HEK293T (cell line): ENCODE measurements around the gene SGO2.

ENCODE experiments used
- CTCF ChIA-PET: fragments of 350-600 bp; formaldehyde crosslinking; extraction: SDS; loops from one replicate; lab custom pipeline; 2021; ENCODE audit warnings: antibody characterized with exemption, inconsistent platforms; lab: Yijun Ruan, JAX
- POLR2A ChIA-PET: fragments of 350-600 bp; formaldehyde crosslinking; extraction: SDS; loops from one replicate; lab custom pipeline; 2020; ENCODE audit warnings: antibody characterized with exemption, inconsistent platforms; lab: Yijun Ruan, JAX
- DNase-seq: peaks from one replicate; pipeline ENCODE4 v3.0.0; 2012; ENCODE audit warnings: mixed read lengths; ENCODE audit errors: extremely low spot score
- ARNT ChIP-seq: fragments of 450-650 bp; IDR thresholded peaks from 2 replicates; pipeline ENCODE4 v1.6.1; 2017; ENCODE audit warnings: mild to moderate bottlenecking
- BHLHE40 ChIP-seq: fragments of 450-650 bp; IDR thresholded peaks from 2 replicates; pipeline ENCODE4 v1.6.1; 2016; ENCODE audit warnings: mild to moderate bottlenecking, moderate library complexity, borderline replicate concordance
- CTBP1 ChIP-seq: fragments of 450-650 bp; IDR thresholded peaks from 2 replicates; pipeline ENCODE4 v1.6.1; 2016; ENCODE audit warnings: borderline replicate concordance
- ELF4 ChIP-seq: fragments of 450-650 bp; IDR thresholded peaks from 2 replicates; pipeline ENCODE4 v1.6.1; 2017; ENCODE audit warnings: antibody characterized with exemption
- FOXA1 ChIP-seq: fragments of 450-650 bp; IDR thresholded peaks from 2 replicates; pipeline ENCODE4 v1.6.1; 2016; ENCODE audit warnings: mild to moderate bottlenecking
- FOXK2 ChIP-seq: fragments of 450-650 bp; IDR thresholded peaks from 2 replicates; pipeline ENCODE4 v1.6.1; 2016; ENCODE audit warnings: mild to moderate bottlenecking
- FOXM1 ChIP-seq: fragments of 450-650 bp; IDR thresholded peaks from 2 replicates; pipeline ENCODE4 v1.6.1; 2017; ENCODE audit warnings: mild to moderate bottlenecking, borderline replicate concordance
- HDGF ChIP-seq: fragments of 450-650 bp; IDR thresholded peaks from 2 replicates; pipeline ENCODE4 v1.6.1; 2017; ENCODE audit warnings: antibody characterized with exemption, borderline replicate concordance
- L3MBTL2 ChIP-seq: fragments of 450-650 bp; conservative IDR thresholded peaks from 2 replicates; pipeline ENCODE4 v1.6.1; 2016; ENCODE audit warnings: mild to moderate bottlenecking
- LEF1 ChIP-seq: fragments of 450-650 bp; IDR thresholded peaks from 2 replicates; pipeline ENCODE4 v1.6.1; 2017; ENCODE audit warnings: mild to moderate bottlenecking, borderline replicate concordance
- NFRKB ChIP-seq: fragments of 450-650 bp; IDR thresholded peaks from 2 replicates; pipeline ENCODE4 v1.6.1; 2016; ENCODE audit warnings: mild to moderate bottlenecking, moderate library complexity
- SP1 ChIP-seq: fragments of 450-650 bp; IDR thresholded peaks from 2 replicates; pipeline ENCODE4 v1.6.1; 2017
- SUZ12 ChIP-seq: fragments of 450-650 bp; IDR thresholded peaks from 2 replicates; pipeline ENCODE4 v1.6.1; 2016; ENCODE audit warnings: mild to moderate bottlenecking
- TARDBP ChIP-seq: fragments of 450-650 bp; IDR thresholded peaks from 2 replicates; pipeline ENCODE4 v1.6.1; 2016
- ZNF384 ChIP-seq: fragments of 450-650 bp; IDR thresholded peaks from 2 replicates; pipeline ENCODE4 v1.6.1; 2016
- TF ChIP-seq, protein P1 (sequence below): fragments of 450-650 bp; IDR thresholded peaks from 2 replicates; pipeline ENCODE4 v1.6.1; 2016

SGO2 gene

GRCh38 chr2:200600549-200601225 is 74.7 kb downstream of the SGO2 start:
- CTCF ChIA-PET: no interaction called here
- DNase-seq: peak; percentile 17
- TF ChIP-seq LEF1 (no peak), HDGF (no peak), L3MBTL2 (no peak), FOXM1 (no peak), CTBP1 (peak; percentile 68; the same call in 1 of the 2 replicates), NFRKB (no peak), ZNF384 (0 out of 2 replicates have a peak, but pooled peaks have one; percentile 45), FOXK2 (no peak)
- TF ChIP-seq, protein P1, sequence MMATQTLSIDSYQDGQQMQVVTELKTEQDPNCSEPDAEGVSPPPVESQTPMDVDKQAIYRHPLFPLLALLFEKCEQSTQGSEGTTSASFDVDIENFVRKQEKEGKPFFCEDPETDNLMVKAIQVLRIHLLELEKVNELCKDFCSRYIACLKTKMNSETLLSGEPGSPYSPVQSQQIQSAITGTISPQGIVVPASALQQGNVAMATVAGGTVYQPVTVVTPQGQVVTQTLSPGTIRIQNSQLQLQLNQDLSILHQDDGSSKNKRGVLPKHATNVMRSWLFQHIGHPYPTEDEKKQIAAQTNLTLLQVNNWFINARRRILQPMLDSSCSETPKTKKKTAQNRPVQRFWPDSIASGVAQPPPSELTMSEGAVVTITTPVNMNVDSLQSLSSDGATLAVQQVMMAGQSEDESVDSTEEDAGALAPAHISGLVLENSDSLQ: peak; percentile 42; the same call in 1 of the 2 replicates
- POLR2A ChIA-PET: interaction anchor here (0.7 kb wide), 1 partner anchor 829 kb away, joined by 3 read pairs; no protein-coding TSS in a partner anchor

DNA sequence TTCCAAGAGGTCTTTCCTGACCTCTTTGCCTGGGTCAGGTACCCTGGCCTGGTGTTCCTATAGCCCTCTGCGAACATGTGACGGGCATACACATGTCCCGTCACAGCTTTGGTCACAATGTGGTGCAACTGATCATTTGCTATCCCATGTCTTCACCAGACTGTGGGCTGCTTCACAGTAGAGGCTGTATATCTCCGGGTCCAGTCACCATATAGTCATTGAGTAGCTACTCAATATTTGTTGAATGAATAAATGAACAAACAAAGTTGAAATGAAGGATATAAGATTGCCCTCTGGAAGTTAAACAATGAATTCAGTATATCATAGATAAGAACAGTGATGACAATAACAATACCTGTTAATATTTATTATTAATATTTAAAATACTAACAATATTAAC is 76.6 kb downstream of the SGO2 start:
- DNase-seq: no peak
- CTCF ChIA-PET: no interaction called here
- POLR2A ChIA-PET: no interaction called here
- TF ChIP-seq, protein P1: no peak
- TF ChIP-seq HDGF: no peak
- TF ChIP-seq FOXK2: no peak
- TF ChIP-seq SUZ12: no peak
- no peak for TF ChIP-seq ELF4
- TF ChIP-seq LEF1: no peak

GRCh38 chr2:200603972-200604371 is 78.0 kb downstream of the SGO2 start:
- no peak for DNase-seq
- TF ChIP-seq FOXM1: no peak
- TF ChIP-seq SP1: no peak
- TF ChIP-seq ZNF384: no peak
- no peak for TF ChIP-seq FOXK2
- no peak for TF ChIP-seq CTBP1
- TF ChIP-seq FOXA1: no peak
- no peak for TF ChIP-seq ELF4
- no peak for TF ChIP-seq LEF1
- TF ChIP-seq HDGF: no peak
- TF ChIP-seq BHLHE40: no peak
- no peak for TF ChIP-seq ARNT
- TF ChIP-seq TARDBP: no peak
- no peak for TF ChIP-seq L3MBTL2
- TF ChIP-seq SUZ12: no peak
- TF ChIP-seq, protein P1: no peak
- no peak for TF ChIP-seq NFRKB
- ChIA-PET CTCF (interaction anchor here (0.7 kb wide), 1 partner anchor 106 kb away, joined by 3 read pairs; no protein-coding TSS in a partner anchor), POLR2A (no interaction called here)

- no peak for DNase-seq
- POLR2A ChIA-PET: no interaction called here
- TF ChIP-seq FOXM1 (no peak), CTBP1 (no peak), LEF1 (no peak), FOXK2 (no peak), L3MBTL2 (no peak), SP1 (no peak), TARDBP (no peak)
- TF ChIP-seq, protein P1: no peak
- CTCF ChIA-PET: no interaction called here
Observed at GRCh38 chr2:200604571-200605255, 78.7 kb downstream of the SGO2 start.

DNA sequence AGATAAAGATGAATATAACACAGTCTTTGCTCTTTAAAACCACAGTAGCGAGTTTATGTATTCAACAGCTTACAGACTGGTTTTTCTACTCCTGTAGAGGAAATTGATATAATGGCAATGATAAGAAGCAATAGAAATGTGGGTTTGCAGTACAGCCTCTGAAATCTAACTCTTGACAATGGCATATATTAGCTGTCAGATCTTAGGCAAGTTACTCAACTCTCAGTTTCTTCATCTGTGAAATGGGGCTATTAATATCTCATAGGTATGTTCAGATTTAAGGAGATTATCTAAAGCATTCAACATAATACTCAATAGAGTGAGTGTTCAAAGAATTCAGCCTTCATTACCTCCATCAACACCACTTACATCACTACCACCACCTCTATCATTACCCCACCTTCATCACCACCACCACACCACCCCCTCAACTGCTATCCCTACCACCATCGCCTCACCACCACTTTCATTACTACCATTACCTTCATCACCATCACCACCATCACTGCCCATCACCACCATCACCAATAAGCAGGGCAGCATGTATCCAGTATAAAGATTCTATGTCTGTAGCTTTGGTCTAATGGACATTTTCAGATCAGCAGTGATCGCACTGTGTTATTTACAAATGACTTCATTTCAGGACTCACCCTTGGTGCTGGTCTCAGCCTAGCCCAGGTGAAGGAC is 82.5 kb downstream of the SGO2 start:
- no peak for DNase-seq
- CTCF ChIA-PET: interaction anchor here (0.6 kb wide), 1 partner anchor 83 kb away, joined by 3 read pairs; the partner anchor contains the start of gene SGO2
- POLR2A ChIA-PET: no interaction called here

More for the DNA sequence above, 82.5 kb downstream of the SGO2 start:
- TF ChIP-seq FOXK2: no peak
- no peak for TF ChIP-seq ELF4
- TF ChIP-seq, protein P1: no peak
- no peak for TF ChIP-seq TARDBP
- no peak for TF ChIP-seq FOXM1
- no peak for TF ChIP-seq NFRKB
- no peak for TF ChIP-seq FOXA1
- no peak for TF ChIP-seq SUZ12
- TF ChIP-seq CTBP1: no peak
- TF ChIP-seq SP1: no peak
- TF ChIP-seq BHLHE40: no peak
- TF ChIP-seq ARNT: no peak
- no peak for TF ChIP-seq HDGF
- no peak for TF ChIP-seq ZNF384
- TF ChIP-seq LEF1: no peak
